Breast epithelium (tissue), 3 donors: ENCODE results near the gene UBASH3B.

Experiments
- POLR2A ChIP-seq: fragments of 450-650 bp; IDR thresholded peaks from one replicate; pipeline ENCODE4 v1.6.1; 2016; ENCODE audit warnings: antibody characterized with exemption, mild to moderate bottlenecking, moderate library complexity
- POLR2AphosphoS5 ChIP-seq, 3 donors: sonication (generic); formaldehyde crosslinking; IDR thresholded peaks; one replicate each; pipeline ENCODE4 v1.6.1; 2017; ENCODE audit warnings: antibody characterized with exemption in 3 of 3

DNA sequence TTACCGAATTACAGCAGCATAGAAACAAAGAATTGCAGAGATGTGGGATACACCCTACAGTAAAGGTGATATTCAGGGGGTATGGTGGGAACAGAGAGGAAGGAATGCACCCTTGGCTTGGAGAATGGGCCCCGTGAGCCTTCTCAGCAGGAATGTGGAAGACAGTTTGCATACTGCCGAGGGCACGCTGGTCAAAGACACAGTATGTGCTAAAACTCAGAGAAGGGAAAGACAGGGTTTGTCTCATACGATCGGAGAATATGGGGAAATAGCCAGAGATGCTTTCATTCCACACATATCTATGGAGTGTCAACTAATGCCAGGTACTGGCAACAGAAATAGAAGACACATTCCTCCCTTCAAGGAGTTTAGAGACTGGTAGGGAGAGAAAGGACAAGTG lies 36.9 kb downstream of the UBASH3B start:
- TF ChIP-seq POLR2A (no peak), POLR2AphosphoS5 (IDR thresholded peaks at IDR 0.05) (no peak)
